Activated CD4-positive, alpha-beta memory T cell treated with anti-CD3 and anti-CD28 coated beads, Interleukin-2, amount 10 ng/mL, durations not matched to agents 7 days and 5 days (primary cell): ENCODE measurements around the gene ICA1. TPM values are rescaled to one million over a fixed set of nuclear protein-coding genes. Genes with fewer than 3 reads are reported as not detected.
"Not testable (repeated sequence)": the region's sequence is repeated elsewhere in the genome, so short reads cannot be mapped to it uniquely, and the experiment has no call there.

Experiments used
- CTCF ChIA-PET: fragments of 350-600 bp; sonication (Branson Sonifier 250); formaldehyde crosslinking; loops from one replicate; lab custom pipeline; 2021; ENCODE audit warnings: antibody characterized with exemption, inconsistent platforms; lab: Charles Lee
- POLR2A ChIA-PET: fragments of 350-600 bp; sonication (Branson Sonifier 250); formaldehyde crosslinking; loops from one replicate; lab custom pipeline; 2021; ENCODE audit warnings: antibody characterized with exemption; lab: Charles Lee
- DNase-seq: peaks from one replicate; pipeline ENCODE4 v3.0.0-alpha.2; 2020
- H3K27ac Mint-ChIP-seq: one replicate; pipeline ENCODE4 v1.8.0; 2021; ENCODE audit warnings: mild to moderate bottlenecking, mixed read lengths
- H3K27me3 Mint-ChIP-seq: one replicate; pipeline ENCODE4 v1.8.0; 2021; ENCODE audit warnings: mixed read lengths
- H3K36me3 Mint-ChIP-seq: one replicate; pipeline ENCODE4 v1.8.0; 2021; ENCODE audit warnings: low read depth, mixed read lengths
- H3K4me1 Mint-ChIP-seq: one replicate; pipeline ENCODE4 v1.8.0; 2021; ENCODE audit warnings: mixed read lengths
- H3K4me3 Mint-ChIP-seq: one replicate; pipeline ENCODE4 v1.8.0; 2021; ENCODE audit warnings: mild to moderate bottlenecking, mixed read lengths
- H3K9me3 Mint-ChIP-seq: one replicate; pipeline ENCODE4 v1.8.0; 2021; ENCODE audit warnings: mixed read lengths
- total RNA-seq, 2 experiments: library from RNA; stranded (reverse); gene quantifications; one replicate each; pipeline ENCODE4 v1.2.3, GENCODE V29; 2021

The ICA1 gene
- total RNA-seq, 2 experiments from 2014 or later: 2.2 TPM

DNA sequence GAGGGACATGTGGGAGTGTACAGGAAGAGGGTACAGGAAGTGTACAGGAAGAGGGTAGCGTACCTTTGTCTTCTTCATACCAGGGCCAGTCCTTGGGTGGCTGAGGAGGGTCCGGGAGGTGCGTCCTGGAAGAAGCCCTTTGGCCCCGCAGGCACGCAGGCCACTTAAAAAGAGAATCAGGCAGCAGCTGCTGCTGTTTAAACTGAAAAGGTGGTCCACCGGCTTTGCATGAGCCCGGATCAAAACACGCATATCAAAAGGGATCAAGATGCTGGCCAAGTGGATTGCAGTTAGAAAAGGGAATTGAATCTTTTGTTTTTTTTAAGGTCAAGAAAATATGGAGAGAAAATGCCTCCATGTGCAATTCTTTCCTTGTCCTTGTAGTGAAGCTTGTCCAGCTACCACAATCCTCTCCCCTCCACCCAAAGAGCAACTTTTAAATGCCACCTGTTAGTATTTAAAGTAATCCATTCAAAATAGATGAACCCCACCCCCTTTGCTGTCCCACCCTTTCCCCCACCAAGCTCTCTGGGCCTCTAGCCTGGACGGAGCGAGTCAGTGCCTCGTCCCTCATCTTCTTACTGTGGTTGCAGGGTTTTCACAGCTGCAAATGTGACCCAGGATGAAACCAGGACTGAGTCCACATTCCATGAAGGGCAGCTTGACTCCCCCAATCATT, 150.5 kb downstream of the ICA1 start:
- Mint-ChIP-seq H3K4me3 (no peak overlapping the region), H3K9me3 (peaks cover 2% of the 10 kb centered on the region), H3K27ac (no peak overlapping the region), H3K4me1 (peaks cover 29% of the 10 kb centered on the region), H3K27me3 (no peaks in the 10 kb centered on the region), H3K36me3 (peaks cover 9% of the 10 kb centered on the region)
- ChIA-PET CTCF (no interaction called here), POLR2A (interaction anchor here (0.7 kb wide), 1 partner anchor 471 kb away, joined by 3 read pairs; the partner anchor contains the start of gene UMAD1)
- no peak for DNase-seq

DNA sequence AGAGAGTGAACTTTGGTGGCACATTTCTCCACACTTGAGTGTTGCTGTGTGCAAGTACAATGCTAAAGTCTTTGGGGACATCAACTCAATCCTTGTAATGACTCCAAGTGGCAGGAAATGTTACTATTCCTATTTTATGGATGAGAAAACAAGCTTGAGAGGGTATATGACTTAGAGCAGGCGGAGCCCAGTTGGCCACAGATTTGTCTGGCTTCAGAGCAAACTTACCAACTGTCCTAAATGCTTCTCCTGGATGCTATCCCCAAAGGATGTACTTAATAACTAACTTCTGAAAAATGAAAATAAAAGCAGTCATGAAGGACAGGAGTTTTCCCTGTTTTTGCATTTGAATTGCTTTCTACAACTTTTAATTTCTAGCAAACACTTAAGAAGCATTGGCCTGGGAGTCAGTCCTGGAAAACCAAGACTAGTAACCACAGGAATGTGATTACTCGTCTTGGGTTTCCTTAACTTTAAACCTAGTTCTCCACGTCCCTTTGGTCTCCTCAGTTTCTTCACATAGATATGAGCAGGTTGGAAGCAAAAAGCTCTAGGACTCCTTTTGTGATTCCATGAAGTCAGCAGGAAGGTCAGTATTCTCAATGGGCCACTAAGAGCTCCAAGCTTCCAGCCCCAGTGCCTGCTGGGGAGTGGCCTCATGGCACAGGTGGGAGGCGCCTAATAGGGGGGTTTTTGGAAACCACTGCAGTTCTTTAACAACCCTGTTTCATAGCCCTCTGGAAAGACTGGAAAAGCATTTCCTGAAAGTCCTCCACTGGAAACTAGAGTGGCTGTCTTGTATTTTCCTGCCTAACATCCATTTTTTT, 152.6 kb downstream of the ICA1 start:
- H3K9me3 Mint-ChIP-seq: peaks cover 2% of the 10 kb centered on the region
- no peak overlapping the region for H3K27ac Mint-ChIP-seq
- peaks cover 3% of the 10 kb centered on the region for H3K36me3 Mint-ChIP-seq
- H3K4me3 Mint-ChIP-seq: no peak overlapping the region
- ChIA-PET CTCF (interaction anchor here (0.7 kb wide), 1 partner anchor 98 kb away, joined by 4 read pairs; no protein-coding TSS in a partner anchor), POLR2A (interaction anchor here (1.6 kb wide), 1 partner anchor 16 kb away, joined by 4 read pairs; no protein-coding TSS in a partner anchor)
- peaks cover 23% of the 10 kb centered on the region for H3K4me1 Mint-ChIP-seq
- DNase-seq: no peak
- no peaks in the 10 kb centered on the region for H3K27me3 Mint-ChIP-seq

DNA sequence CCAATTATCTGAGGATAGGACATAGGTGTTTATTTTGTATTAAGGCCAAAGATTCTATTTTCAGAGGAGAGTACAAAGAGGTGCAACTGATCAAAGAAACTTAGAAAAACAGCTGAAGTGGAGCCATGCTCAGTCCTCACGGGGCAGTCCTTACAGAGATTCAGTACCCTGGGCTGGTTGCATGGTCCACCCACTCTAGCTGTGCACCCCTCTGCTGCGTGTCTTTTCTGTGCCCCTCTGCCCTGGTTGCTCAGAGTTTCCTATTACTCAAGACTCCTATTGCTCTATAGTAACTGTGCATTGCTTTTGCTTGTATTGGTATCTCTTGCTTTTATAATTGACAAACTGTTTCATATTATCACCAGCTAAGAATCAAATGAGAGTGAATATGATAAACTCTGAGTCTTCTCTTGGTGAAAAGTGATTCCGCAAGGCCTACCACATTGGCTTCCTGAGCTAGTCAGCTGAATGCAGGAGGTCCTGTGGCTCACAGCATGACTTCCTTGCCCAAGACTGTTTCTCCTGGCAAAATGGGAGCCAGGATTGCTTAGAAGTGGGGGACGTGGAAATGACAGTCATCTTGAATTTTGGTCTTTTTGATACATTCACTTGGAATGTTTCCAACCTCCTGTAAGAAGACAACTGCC, 156.4 kb downstream of the ICA1 start:
- Mint-ChIP-seq H3K27ac (no peak overlapping the region), H3K4me3 (no peak overlapping the region)

DNA sequence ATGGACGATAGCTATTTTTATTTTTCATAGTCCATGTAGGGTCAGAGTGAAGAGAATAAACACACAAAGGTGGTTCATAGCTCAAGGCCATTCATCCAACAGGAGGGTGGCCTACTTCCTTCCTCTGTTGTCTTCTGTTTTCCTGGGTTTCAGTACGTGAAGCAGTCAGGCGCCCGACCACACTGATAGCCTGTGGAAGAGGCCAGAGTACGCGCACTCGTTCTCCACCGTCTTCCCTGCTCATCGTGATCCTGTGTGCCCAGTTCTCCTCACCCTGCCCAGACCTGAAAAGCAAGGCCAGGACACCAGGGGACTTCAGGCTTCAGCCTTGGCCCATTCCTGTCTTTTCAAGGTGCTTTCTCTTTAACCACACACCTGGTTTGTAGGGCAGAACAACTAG, 158.7 kb downstream of the ICA1 start:
- no peak overlapping the region for H3K27ac Mint-ChIP-seq
- ChIA-PET POLR2A (no interaction called here), CTCF (no interaction called here)
- peaks cover 10% of the 10 kb centered on the region for H3K36me3 Mint-ChIP-seq
- H3K9me3 Mint-ChIP-seq: peaks cover 12% of the 10 kb centered on the region
- DNase-seq: no peak
- H3K4me3 Mint-ChIP-seq: no peak overlapping the region
- H3K27me3 Mint-ChIP-seq: no peaks in the 10 kb centered on the region
- peaks cover 15% of the 10 kb centered on the region for H3K4me1 Mint-ChIP-seq

More for the DNA sequence above, 156.4 kb downstream of the ICA1 start:
- DNase-seq: no peak
- Mint-ChIP-seq H3K4me1 (peaks cover 15% of the 10 kb centered on the region), H3K36me3 (peaks cover 10% of the 10 kb centered on the region), H3K9me3 (peaks cover 8% of the 10 kb centered on the region), H3K27me3 (no peaks in the 10 kb centered on the region)
- CTCF ChIA-PET: no interaction called here
- POLR2A ChIA-PET: interaction anchor here (2.2 kb wide), 1 partner anchor 20 kb away, joined by 5 read pairs; no protein-coding TSS in a partner anchor

DNA sequence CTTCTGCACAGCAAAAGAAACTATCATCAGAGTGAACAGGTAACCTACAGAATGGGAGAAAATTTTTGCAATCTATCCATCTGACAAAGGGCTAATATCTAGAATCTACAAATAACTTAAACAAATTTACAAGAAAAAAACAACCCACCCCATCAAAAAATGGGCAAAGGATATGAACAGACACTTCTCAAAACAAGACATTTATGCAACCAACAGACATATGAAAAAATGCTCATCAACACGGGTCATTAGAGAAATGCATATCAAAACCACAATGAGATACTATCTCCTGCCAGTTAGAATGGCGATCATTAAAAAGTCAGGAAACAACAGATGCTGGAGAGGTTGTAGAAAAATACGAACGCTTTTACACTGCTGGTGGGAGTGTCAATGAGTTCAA, 160.7 kb downstream of the ICA1 start:
- H3K27me3 Mint-ChIP-seq, H3K4me3 Mint-ChIP-seq, H3K27ac Mint-ChIP-seq, CTCF ChIA-PET, POLR2A ChIA-PET, DNase-seq: not testable (repeated sequence)
- Mint-ChIP-seq H3K36me3 (peaks cover 10% of the 10 kb centered on the region), H3K9me3 (peaks cover 14% of the 10 kb centered on the region), H3K4me1 (peaks cover 12% of the 10 kb centered on the region)

DNA sequence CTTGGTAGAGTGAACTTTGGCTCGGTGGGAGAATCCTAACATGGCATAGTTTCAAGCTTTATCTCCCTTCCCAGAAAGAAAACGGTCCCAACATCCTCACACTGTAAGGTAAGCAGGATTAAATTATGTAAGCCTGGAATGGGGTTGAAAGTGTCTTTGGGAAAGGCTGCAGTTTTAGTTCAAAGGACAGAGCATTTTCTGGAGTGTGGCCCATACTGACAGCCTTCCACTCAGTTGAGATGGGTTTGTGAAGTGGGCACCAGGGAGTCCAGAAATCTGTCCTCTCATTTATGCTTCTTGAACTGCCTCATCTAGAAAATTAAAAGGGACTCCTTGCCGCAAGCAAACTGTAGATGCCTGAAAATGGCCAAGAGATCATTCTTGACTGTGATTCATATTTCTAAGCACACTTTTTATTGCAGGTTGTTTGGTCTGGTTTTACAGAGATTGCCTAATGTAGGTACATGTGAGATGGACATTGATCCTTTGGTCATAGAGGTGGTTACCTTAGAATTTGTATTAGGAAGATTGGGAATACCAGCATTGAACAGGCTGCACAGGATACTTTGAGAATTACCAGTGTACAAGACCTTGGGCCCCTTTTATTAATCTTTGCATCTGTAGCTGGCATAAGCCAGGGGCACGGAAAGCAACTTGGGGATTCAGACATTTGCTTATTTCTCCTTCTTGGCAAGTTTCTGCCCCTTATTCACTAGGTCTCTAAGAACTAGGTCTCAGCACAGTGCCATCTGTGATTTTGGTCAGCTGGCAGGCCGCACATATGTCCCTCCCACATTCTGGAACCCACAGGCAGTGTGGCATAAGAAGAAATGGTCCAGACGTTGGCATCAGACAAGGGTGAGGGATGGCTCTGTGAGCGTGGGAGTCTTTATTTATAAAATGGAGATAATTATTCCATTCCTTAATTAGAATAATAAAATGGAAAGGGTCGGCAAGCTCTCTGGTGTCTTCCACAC, 167.5 kb downstream of the ICA1 start:
- POLR2A ChIA-PET: no interaction called here
- no peak for DNase-seq
- Mint-ChIP-seq H3K36me3 (peaks cover 9% of the 10 kb centered on the region), H3K4me3 (no peak overlapping the region), H3K4me1 (no peaks in the 10 kb centered on the region), H3K9me3 (peaks cover 6% of the 10 kb centered on the region), H3K27me3 (no peaks in the 10 kb centered on the region), H3K27ac (no peak overlapping the region)
- CTCF ChIA-PET: no interaction called here

DNA sequence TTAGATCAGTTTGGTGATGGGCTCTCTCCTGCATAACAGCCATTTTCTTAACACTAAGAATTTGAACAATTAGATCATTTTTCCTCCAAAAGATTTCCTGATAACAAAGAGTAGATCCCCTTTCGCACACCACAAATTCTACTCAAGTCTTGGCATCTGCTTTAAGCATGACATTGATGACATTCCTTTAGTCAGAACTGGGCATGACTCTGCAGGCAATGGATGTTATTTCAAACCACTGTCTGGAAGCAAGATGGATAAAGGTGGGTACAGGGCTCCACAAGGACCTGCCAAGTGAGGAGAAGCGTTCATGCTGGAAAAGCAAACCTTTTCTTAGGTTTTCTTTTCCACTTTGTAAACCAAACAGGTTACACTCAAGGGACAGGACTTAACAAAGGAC, 169.8 kb downstream of the ICA1 start:
- Mint-ChIP-seq H3K27me3 (no peaks in the 10 kb centered on the region), H3K9me3 (peaks cover 4% of the 10 kb centered on the region), H3K4me3 (no peak overlapping the region), H3K27ac (no peak overlapping the region), H3K4me1 (no peaks in the 10 kb centered on the region), H3K36me3 (peaks cover 6% of the 10 kb centered on the region)
- ChIA-PET CTCF (no interaction called here), POLR2A (no interaction called here)
- no peak for DNase-seq

DNA sequence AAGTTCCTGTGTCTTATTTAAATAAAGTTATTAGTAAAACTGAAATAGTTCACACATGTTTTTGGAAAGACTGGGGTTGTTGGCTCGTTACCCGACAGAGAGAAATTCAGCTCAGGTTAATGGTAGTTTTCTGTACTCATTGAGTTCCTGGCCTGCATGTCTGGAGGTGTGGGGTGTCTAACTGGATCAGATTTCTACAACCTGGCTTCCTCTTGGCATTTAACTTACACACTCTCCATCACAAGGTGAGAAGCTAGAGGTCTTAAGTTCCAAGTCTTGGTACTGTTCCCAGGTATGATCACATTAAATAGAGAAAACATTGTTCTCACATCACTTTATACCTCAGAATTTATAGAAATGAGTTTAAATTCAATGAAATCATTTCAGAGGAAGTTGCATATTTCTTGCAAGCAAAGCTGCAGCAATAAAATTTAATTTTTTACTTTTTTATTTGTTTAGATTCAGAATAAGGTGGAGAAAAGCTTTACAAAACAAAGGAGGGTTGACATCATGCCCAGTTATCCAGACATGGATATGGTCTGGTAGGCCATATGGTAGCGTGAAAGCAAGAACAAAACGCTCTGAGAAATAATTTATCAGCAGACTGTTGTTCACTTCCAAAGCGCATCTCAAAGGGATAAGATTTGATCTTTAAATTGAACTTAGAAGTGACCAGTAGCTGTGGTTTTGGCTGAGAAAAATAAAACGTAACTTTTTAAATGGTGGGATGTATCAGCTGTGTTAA, 172.8 kb downstream of the ICA1 start:
- Mint-ChIP-seq H3K4me1 (no peaks in the 10 kb centered on the region), H3K36me3 (peaks cover 22% of the 10 kb centered on the region), H3K4me3 (no peak overlapping the region), H3K9me3 (no peaks in the 10 kb centered on the region), H3K27ac (no peak overlapping the region), H3K27me3 (no peaks in the 10 kb centered on the region)
- ChIA-PET POLR2A (no interaction called here), CTCF (no interaction called here)
- DNase-seq: no peak

DNA sequence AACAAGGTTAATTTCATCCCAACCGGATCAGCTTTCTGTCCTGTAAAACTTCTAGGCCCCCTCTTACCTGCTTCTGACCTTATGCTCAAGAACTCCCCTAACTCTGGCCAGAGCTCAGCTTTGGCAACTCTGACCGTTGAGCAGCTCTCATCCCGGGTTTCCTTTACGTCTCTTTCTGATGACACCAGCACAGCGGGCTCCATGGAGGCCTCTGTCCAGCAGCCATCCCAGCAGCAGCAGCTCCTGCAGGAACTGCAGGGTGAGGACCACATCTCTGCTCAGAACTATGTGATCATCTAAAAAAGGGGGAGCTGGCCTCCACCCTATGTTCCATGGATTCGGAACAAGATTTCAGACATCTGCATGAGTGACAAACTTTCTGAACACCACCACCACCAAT, 175.7 kb downstream of the ICA1 start:
- ChIA-PET CTCF (no interaction called here), POLR2A (no interaction called here)
- no peaks in the 10 kb centered on the region for H3K4me1 Mint-ChIP-seq
- no peak for DNase-seq
- no peaks in the 10 kb centered on the region for H3K27me3 Mint-ChIP-seq
- H3K9me3 Mint-ChIP-seq: no peaks in the 10 kb centered on the region
- H3K4me3 Mint-ChIP-seq: no peak overlapping the region
- H3K36me3 Mint-ChIP-seq: peaks cover 26% of the 10 kb centered on the region
- H3K27ac Mint-ChIP-seq: no peak overlapping the region

DNA sequence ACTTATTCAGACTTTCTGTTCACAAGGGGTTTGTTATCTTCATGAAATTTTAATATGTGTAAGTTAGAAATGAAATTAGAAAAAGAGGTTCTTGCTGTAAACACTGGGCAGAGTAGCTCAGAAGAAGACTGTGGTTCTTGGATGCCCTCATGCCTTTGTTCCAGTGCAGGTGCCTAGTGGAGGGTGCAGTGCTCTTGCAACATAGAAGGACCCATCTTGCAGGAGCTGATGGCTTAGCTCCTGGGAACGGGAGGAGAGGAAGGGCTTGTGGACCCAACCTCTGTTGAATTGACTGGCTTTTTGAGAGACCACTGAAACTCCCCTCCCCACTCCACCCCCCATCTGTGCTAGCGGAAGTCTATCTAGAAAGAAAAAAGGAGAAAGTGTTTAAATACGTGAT, 176.5 kb downstream of the ICA1 start:
- Mint-ChIP-seq H3K27ac (no peak overlapping the region), H3K9me3 (no peaks in the 10 kb centered on the region), H3K36me3 (peaks cover 26% of the 10 kb centered on the region), H3K4me1 (no peaks in the 10 kb centered on the region), H3K27me3 (no peaks in the 10 kb centered on the region), H3K4me3 (no peak overlapping the region)
- CTCF ChIA-PET: no interaction called here
- POLR2A ChIA-PET: no interaction called here
- no peak for DNase-seq

DNA sequence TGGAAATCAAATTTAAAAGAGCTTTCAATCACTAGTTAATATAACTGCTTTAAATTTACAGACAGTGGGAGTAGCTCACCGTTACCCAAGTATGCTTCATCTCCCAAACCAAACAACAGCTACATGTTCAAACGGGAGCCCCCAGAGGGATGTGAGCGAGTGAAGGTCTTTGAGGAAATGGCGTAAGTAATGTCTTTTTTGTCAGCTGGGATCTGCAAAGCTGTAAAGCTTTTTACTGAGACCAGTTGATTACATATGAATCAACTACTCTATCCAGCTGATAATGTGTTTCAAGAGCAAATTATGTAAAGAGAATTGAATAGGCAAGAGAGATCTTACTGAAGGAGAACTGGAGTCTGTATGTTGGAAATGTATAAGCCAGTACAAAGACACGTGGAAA, 177.1 kb downstream of the ICA1 start:
- no peak overlapping the region for H3K27ac Mint-ChIP-seq
- CTCF ChIA-PET: no interaction called here
- H3K4me1 Mint-ChIP-seq: no peaks in the 10 kb centered on the region
- H3K36me3 Mint-ChIP-seq: peaks cover 20% of the 10 kb centered on the region
- no peak overlapping the region for H3K4me3 Mint-ChIP-seq
- H3K27me3 Mint-ChIP-seq: no peaks in the 10 kb centered on the region
- POLR2A ChIA-PET: no interaction called here
- H3K9me3 Mint-ChIP-seq: no peaks in the 10 kb centered on the region
- no peak for DNase-seq

DNA sequence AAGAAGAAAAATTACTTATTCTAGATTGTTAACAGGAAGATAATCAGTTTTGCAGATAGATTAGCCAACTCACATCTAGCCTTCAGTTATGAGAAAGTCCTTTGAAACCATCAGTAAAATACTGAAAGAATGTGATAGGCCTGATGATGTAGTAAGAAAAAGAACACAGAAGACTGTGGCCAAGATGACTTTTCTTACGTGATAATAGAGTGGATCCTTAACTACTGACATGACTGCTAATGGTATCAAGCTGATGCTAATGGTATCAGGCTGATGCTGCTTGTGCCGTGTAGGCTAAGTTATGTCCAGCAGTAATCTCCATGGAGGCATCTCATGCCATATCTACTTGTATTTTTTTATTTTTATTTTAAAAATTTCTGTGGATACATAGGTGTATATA, 179.2 kb downstream of the ICA1 start:
- Mint-ChIP-seq H3K4me3 (no peak overlapping the region), H3K27me3 (no peaks in the 10 kb centered on the region), H3K36me3 (peaks cover 20% of the 10 kb centered on the region), H3K9me3 (no peaks in the 10 kb centered on the region), H3K4me1 (no peaks in the 10 kb centered on the region), H3K27ac (no peak overlapping the region)
- DNase-seq: no peak
- POLR2A ChIA-PET: no interaction called here
- CTCF ChIA-PET: no interaction called here
